ENCODE results near the gene VPS4B. TPM values are rescaled to one million over a fixed set of nuclear protein-coding genes. Genes with fewer than 3 reads are reported as not detected.
"Not testable (repeated sequence)": the region's sequence is repeated elsewhere in the genome, so short reads cannot be mapped to it uniquely, and the experiment has no call there.

Gene VPS4B
- polyA plus RNA-seq, 3 donors = 10.8 to 23.6 (median 17.5) TPM

DNA sequence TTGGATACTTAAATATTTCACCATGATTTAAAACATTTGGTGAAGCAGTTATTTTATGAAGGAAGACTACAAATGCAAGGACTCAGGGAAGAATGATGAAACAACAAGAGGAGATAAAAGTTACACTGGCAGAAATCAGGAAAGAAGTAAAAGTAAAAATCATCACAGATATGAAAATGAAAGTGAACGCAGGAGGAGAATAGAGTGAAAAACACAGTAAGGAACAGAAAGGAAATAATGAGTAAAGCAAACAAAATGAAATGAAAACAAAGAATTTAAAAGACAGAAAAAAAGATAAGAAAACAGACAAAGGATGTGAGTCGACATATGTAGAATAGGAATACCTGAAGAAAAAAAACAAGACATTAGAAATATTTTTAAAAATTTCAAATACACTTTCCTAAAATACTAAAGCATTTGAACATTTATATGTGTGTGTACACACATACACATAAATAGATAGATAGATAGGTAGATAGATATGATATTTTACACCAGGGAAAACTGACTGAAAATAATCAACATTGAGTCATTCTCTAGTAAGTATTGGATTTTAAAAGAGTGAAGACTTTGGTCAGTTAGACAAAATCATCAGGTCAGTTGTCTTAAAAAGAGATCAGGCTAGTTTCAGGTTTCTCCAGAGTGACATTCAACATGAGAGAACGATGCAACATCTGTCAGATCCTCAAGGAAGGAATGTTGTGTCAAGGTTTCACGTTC, 43.2 kb downstream of the VPS4B start:
- H3K27ac ChIP-seq (ENCODE audit: low read depth, low read length) = no peak overlapping the region
- WGBS, 3 donors = 63 to 81% (median 70%) methylated on average over 4 of the region's 4 CpGs

DNA sequence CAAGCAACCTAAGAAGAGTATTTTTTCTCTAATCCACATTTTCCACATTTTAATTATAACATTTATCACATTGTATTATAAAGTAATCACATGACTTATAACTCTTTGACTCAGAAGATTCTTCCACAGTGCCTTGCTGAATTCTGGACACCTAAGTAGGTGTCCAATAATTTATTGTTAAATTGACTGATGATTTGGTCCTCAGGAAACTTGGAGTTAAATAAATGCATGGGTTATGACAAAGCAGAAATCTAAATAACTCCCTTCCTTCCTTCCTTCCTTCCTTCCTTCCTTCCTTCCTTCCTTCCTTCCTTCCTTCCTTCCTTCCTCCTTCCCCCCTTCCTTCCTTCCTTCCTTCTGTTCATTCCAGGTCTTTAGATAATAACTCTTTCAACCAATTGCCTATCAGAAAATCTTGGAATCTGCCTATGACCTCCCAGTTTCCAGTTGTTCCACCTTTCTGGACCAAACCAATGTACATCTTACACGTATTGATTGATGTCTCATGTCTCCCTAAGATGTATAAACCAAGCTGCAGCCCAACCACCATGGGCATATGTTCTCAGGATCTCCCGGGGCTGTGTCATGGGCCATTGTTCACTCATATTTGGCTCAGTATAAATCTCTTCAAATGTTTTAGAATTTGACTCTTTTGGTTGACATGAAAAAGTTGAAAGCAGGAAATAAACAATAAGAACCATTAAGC, 44.8 kb downstream of the VPS4B start:
- H3K27ac ChIP-seq (ENCODE audit: low read depth, low read length) = no peak overlapping the region
- WGBS, 3 donors = 68 to 87% (median 83%) methylated on average over 2 of the region's 2 CpGs

DNA sequence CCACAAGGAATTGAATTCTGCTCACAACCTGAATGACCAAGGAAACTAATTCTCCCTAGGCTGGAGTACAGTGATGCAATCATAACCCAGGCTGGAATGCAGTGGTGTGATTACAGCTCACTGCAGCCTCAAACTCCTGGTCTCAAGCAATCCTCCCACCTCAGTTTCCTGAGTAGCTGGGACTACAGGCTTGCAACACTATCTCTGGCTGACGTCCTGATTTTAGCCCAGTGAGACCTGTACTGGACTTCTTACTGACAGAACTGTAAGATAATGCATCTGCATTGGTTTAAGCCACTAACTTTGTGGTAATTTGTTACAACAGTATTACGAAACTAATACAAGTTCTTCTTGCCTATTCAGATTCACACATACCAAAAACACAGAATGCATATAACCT, 45.7 kb downstream of the VPS4B start:
- 40 to 67% (median 50%) methylated on average over 2 of the region's 2 CpGs for WGBS, 3 donors
- no peak overlapping the region for H3K27ac ChIP-seq (ENCODE audit: low read depth, low read length)

DNA sequence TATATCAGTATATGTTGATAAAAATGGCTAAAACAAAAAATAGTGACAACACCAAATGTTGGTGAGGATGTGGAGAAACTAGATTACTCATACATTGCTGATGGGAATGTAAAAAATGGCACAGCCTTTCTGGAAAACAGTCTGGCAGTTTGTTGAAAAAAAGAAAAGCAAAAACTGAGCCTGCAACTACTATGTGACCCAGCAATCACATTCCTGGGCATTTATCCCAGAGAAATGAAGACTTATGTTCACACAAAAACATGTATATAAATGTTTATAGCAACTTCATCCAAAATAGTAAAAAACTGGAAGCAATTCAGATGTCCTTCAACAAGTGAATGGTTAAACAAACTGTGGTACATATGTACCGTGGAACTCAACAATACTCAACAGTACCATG, 47.7 kb downstream of the VPS4B start:
- 49 to 87% (median 82%) methylated on average over 1 of the region's 1 CpG for WGBS, 3 donors
- H3K27ac ChIP-seq (ENCODE audit: low read depth, low read length) = no peak overlapping the region

DNA sequence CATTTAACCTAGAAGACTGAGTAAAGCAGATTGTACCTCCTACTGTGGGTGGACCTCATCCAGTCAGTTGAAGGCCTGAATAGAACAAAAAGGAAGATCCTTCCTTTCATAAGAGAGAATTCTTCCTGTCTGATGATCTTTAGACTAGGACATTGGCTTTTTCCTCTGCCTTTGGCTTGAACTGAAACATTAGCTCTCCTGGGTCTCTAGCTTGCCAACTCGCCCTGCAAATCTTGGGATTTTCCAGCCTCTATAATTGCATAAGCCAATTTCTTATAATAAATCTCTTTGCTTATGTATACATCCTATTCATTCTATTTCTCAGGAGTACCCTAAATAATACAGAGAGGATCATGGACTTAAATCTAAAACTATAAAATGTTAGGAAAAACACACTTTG, 49.1 kb downstream of the VPS4B start:
- H3K27ac ChIP-seq (ENCODE audit: low read depth, low read length) = no peak overlapping the region
- WGBS, 3 donors = 61 to 92% (median 70%) methylated on average over 1 of the region's 1 CpG

DNA sequence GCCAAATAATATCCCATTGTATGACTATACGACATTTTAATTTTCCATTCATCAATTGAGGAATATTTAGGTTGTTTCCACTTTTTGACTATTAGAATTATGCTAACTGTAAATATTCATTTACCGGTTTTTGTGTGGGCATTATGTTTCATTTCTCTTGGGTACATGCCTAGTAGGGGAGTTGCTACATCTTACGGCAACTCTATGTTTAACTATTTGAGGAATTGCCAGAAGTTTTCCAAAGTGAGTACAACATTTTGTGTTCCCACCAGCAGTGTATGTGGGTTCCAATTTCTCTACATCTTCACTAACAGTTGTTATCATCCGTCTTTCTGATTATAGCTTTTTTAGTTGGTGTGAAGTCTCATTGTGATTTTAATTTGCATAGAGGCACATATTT, 53.7 kb downstream of the VPS4B start:
- H3K27ac ChIP-seq (ENCODE audit: low read depth, low read length) = no peak overlapping the region
- WGBS, 3 donors = 68 to 77% (median 70%) methylated on average over 4 of the region's 4 CpGs

DNA sequence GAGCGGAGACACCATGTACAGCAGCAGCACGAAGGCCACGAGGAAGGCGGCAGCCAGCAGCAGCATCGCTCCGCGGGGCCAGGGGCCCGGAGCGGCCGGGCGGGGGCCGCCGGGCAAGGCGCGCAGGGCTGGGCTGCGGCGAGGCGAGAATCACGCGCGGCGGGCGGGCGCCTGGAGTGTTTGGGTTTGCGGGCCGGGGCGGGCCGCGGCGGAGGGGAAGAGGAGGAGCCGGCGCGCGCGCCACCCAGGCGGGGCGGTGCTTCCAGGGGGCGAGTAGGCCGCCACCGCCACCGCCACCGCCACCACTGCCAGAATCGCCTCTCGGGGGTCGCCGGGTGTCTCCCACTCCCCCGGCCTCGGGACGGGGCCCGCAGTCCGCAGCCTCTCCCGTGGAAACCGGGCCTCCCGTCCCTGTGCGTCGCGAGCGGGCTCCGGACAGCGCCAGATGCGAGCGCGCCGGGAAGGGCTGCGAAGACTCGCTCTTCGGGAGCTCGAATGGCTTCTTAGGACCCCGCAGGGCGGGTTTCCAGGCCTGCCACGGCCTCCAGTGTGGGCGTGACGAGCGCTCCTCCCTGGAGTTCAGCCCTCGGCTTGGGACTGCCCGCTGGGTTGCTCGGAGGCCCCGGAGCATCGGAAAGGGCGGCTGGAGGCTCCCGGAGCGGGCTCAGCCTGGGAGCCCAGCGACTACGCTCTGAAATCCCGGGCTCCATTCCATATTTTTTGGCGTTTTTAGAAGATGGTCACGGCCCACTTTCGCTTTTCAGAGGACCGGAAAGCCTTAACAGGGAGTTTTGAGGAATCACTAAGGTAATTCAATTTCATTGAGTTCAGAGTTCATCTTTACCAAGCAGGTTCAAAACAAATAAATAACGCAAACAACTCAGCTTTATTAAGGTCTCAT, 55.0 kb downstream of the VPS4B start, which contains the start of gene KDSR:
KDSR (minus strand) TSS at position 154 of the 901 bp plus-strand sequence; CDS start at position 66, 88 bp downstream.
- H3K27ac ChIP-seq (ENCODE audit: low read depth, low read length) = peak within 1 kb of the TSS; percentile 94
- 0 to 1% (median 0%) methylated on average over 58 to 90 of the region's 90 CpGs for WGBS, 3 donors

DNA sequence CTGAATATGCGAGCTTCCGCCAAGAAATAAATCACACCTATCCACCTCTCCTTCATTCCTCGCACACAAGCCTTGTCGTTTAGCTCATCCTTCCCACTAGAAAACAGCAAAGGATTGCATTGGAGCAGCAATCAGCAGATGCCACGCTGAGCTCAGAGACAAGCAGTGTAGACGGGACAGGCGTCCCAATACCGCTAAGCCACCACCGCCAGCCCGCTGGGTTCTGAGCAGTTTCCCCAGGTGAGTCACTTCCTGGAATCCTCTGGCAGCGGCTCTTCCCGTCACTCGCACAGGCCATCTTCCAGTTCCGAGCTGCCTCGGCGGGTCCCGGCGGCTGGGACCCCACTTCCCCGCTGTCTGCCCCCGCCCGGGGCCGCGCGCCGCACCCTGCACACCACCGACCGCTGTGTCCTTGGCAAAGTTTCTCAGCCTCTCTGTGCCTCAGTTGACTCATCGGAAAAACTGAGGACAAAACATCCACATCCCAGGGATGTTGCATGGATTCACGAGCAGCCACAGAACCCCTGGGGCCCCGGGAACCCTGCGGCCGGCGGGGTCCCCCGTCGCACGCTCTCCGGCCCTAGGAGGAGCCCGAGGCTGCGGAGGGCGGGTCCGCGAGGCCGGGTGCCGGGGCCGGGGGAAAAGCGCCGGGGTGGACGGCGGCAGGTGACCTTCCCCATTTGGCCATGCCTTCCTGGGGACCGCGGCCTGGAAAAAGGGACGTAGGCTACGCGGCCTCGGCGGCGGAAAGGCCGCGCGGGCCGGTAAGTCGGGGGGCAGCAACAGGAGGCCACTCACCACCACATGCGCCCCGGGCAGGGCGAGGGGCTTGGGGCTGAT, 55.8 kb downstream of the VPS4B start:
- WGBS, 3 donors = 0 to 1% (median 0%) methylated on average over 63 to 65 of the region's 65 CpGs
- H3K27ac ChIP-seq (ENCODE audit: low read depth, low read length) = peak overlapping the region; percentile 48

DNA sequence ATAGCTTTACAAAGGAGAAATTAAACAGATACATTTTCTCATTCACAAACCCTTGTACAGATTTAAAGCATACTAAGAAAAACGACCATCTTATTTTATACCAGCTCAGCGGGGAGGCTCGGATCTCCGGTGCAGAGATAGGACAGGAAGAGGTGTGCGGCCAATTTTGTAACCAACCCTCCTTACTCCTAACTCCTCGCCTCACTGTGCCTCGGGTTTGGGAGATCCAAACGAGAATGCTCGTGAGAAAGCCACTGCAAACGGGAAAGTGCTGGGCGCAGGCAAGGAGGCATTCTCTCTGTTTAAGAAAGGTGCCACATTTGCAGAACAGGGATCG, 56.4 kb downstream of the VPS4B start:
- WGBS, 3 donors = 1 to 3% (median 1%) methylated on average over 12 of the region's 12 CpGs
- no peak overlapping the region for H3K27ac ChIP-seq (ENCODE audit: low read depth, low read length)

DNA sequence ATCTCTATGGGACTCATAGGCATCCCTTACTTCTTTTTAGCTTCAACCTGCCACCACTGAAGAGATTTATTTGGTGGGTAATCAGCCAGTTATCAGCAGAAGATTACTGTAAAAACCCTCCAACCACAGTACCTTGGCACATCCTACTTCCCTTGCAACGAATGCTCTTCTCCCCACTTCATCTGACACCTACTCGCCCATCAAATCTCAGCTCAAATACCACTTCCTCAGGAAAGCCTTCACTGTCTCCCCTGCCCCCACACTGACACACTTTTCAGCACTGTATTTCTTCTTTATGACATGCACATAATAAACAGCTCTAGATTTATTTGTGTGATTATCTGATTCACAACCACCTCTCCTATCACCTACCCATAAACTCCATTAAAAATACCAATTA, 58.3 kb downstream of the VPS4B start:
- WGBS, 3 donors = 48 to 73% (median 52%) methylated on average over 2 of the region's 2 CpGs
- H3K27ac ChIP-seq (ENCODE audit: low read depth, low read length) = no peak overlapping the region

DNA sequence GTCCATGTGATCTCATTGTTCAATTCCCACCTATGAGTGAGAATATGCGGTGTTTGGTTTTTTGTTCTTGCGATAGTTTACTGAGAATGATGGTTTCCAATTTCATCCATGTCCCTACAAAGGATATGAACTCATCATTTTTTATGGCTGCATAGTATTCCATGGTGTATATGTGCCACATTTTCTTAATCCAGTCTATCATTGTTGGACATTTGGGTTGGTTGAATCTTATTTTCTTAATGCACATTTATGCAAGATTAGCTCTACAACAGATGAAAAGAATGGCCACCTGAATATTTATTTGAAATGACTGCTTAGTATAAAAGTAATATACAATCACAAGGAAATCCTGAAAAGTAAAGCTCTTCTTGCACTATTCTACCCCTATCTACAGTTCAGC, 58.9 kb downstream of the VPS4B start:
- no CpG with 5 or more reads among the region's 2 CpGs for WGBS, 3 donors
- not testable (repeated sequence) for H3K27ac ChIP-seq (ENCODE audit: low read depth, low read length)

DNA sequence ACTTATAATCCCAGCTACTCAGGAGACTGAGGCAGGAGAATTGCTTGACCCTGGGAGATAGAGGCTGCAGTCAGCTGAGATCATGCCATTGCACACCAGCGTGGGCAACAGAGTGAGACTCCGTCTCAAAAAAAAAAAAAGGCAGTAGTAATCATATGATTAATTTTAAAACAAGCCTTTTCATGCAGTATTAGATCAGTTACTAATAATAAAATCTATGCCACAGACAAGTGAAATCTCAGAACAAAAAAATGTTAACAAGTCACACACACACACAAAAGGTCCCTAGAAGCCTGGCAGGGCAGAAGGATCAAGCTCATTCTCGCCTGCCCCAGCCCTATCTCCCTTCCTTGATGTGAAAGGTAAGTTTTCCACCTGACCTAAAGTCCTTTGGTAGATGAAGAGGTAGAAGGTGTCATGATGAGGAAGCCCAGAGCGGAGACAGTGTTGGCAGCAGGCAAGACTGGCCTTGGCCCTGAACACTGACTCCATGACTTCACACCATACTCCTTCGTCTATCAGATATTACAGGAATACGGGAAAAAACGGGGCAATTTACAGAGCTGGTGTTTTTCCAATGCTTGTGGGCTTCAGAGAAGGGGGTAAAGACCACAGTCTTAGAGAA, 65.9 kb downstream of the VPS4B start:
- H3K27ac ChIP-seq (ENCODE audit: low read depth, low read length) = no peak overlapping the region
- 85 to 95% (median 90%) methylated on average over 7 of the region's 7 CpGs for WGBS, 3 donors

DNA sequence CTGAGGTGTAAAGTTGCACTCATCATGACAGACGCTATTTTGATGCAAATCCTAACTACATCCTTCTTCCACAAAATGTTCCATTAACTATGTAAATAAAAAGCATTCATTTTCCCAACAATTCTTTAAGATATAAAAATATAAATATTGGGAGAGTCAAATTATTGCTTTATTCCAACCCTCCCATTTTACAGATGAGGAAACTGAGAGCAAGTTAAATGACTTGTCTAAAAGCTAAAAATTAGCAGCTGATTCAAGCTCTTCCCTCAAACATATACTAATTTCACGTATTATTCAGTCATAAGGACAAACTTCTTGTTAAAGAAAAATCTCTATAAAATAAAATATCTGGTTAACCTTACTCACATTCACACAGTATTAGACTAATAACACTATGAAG, 72.0 kb downstream of the VPS4B start:
- WGBS, 3 donors = 48 to 50% (median 48%) methylated on average over 2 of the region's 2 CpGs
- H3K27ac ChIP-seq (ENCODE audit: low read depth, low read length) = no peak overlapping the region

DNA sequence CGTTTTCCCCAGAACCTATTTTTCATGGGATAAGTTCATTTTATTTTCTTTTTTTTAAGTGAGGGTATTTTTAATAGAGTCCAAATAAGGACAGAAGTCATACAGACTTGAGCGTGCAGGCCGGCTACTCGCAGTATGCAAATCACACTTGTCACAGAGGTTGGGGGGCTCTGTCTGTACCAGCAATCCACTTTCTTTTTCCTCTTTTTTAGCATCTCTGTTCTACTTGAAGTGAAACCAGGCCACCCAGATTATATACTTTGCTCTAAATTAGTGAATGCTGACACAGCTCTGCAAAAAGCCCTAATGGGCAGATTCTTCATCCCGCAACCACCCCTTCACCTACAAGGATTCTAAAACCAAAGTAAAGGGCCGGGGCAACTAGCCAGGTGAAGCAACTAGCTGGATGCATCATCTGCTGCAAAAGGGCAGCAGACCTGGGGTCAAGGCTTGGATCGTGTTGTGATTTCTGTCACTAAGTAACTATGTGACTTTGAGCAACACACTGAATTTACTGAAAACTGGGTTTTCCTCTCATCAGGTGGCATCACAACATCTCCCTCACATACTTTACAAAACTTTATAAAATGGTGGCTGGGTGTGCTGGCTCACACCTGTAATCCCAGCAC, 73.7 kb downstream of the VPS4B start:
- WGBS, 3 donors = 90 to 94% (median 92%) methylated on average over 7 of the region's 7 CpGs

DNA sequence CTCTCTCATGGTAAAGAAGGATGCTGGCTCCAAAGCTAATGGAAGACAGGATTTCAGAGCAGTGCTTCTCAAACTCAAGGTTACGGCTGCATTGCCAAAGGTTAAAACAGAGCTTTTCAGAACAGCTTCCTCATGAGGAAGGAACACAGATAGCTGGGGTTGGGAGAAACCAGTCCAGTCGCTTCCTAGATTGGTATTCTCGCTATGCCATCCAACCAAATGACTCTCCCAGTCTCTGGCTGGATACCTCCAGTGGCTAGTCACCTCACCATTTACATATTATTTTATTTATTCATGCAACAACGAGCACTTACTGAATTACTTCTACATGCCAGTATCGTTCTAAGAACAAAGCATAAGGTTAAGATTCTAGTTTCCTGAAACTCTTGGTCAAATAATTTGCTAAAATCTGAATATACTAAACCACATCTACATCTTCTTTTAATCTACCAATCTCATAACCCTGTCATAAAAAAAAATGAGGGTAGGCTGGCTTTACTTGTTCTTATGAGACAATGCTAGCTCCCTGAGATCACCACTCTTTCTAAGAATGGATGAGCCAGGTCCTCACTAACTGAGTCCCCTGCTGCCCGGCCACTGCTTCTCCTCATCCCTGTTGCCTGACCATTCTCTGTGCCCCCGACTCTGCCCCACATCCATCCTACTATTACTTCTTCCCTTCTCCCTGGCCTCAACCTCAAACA, 75.6 kb downstream of the VPS4B start:
- 92% methylated on average over 7 of the region's 7 CpGs for WGBS, 3 donors
- H3K27ac ChIP-seq (ENCODE audit: low read depth, low read length) = no peak overlapping the region

More for the DNA sequence above, 73.7 kb downstream of the VPS4B start:
- H3K27ac ChIP-seq (ENCODE audit: low read depth, low read length) = no peak overlapping the region

DNA sequence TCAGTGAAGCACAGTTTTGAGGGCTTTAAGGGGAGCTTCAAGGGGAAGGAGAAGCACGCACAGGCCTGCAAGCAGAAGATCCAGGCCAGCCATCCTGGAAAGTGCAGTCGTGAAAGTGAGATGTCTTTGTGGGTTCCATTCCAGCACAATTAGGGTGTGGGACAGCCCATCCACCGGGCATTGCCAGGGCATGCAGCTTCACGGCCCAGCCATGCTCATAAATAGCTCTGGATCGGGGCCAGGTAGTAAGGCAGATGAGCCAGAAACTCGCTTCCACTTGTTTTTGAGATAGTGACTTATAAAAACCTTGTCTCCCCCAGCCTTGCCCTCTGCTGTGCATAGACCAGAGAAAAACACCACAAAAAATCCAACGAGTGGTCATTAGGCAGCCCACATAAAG, 76.2 kb downstream of the VPS4B start:
- no peak overlapping the region for H3K27ac ChIP-seq (ENCODE audit: low read depth, low read length)
- 58 to 71% (median 69%) methylated on average over 7 of the region's 7 CpGs for WGBS, 3 donors

DNA sequence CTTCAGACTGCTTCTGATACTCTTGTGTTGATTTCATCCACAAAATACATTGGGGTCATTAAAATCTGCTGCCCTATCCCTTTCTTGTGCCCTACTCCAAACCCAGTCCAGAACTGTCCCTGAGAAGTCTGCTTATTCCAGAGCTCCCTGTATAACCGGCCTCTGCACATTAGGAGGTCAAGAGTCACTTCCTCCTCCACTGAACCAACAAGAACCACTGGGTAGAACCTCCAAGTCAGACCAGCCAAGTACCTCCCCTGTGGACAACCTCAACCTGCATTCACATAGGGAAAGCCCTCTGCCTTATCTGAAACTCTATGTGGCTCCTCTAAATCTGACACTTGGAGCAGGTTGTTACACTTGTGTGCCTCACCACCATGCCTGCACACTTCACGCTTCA, 77.4 kb downstream of the VPS4B start:
- no peak overlapping the region for H3K27ac ChIP-seq (ENCODE audit: low read depth, low read length)
- 67 to 83% (median 75%) methylated on average over 2 of the region's 2 CpGs for WGBS, 3 donors
